Colonic mucosa (tissue), 4 donors: ENCODE measurements around the gene MRO. TPM values are rescaled to one million over a fixed set of nuclear protein-coding genes. Genes with fewer than 3 reads are reported as not detected.
"Not testable (repeated sequence)": the region's sequence is repeated elsewhere in the genome, so short reads cannot be mapped to it uniquely, and the experiment has no call there.

Source experiments
- DNase-seq: peaks from one replicate; pipeline ENCODE4 v3.0.0-alpha.2; 2020
- H3K27ac ChIP-seq: fragments of 200-600 bp; one replicate; pipeline ENCODE4 v1.8.0; 2021
- H3K27me3 ChIP-seq: fragments of 200-600 bp; one replicate; pipeline ENCODE4 v1.8.0; 2021
- H3K36me3 ChIP-seq: fragments of 200-600 bp; one replicate; pipeline ENCODE4 v1.8.0; 2021
- H3K4me1 ChIP-seq: fragments of 200-600 bp; one replicate; pipeline ENCODE4 v1.8.0; 2021; ENCODE audit warnings: mild to moderate bottlenecking
- H3K4me3 ChIP-seq: fragments of 200-600 bp; one replicate; pipeline ENCODE4 v1.8.0; 2021
- H3K9ac ChIP-seq, 2 donors: one replicate each; pipeline ENCODE4 v1.7.0; 2013; ENCODE audit warnings: control low read depth in 2 of 2, low read depth in 2 of 2, low read length in 2 of 2
- H3K9me3 ChIP-seq: fragments of 200-600 bp; one replicate; pipeline ENCODE4 v1.8.0; 2021
- intact Hi-C: fragments of 100-400 bp; cut with DNase I; formaldehyde crosslinking; loops from one replicate; pipeline ENCODE4 v1.14.1; 2022
- total RNA-seq, 2 donors: library from RNA; stranded (reverse); fragmentation: NEBNext Ultra II Directional in 1 of 2; extraction: Animal tissue kit (Norgen Biotek cat#: 25700) in 1 of 2; gene quantifications; one replicate each; pipeline ENCODE4 v1.2.1, GENCODE V29; 2021
- TF ChIP-seq, protein P1 (sequence below): fragments of 200-600 bp; IDR thresholded peaks from one replicate; pipeline ENCODE4 v1.8.0; 2022; ENCODE audit warnings: antibody characterized with exemption, mild to moderate bottlenecking
- donor health status: healthy.
- donor health status: DM: no; HTN: no; CAD: no.
- donor health status: DM: no; HTN: no; CAD: no.

Gene MRO
- total RNA-seq, 2 donors from 2014 or later: 0.05 to 0.21 TPM

DNA sequence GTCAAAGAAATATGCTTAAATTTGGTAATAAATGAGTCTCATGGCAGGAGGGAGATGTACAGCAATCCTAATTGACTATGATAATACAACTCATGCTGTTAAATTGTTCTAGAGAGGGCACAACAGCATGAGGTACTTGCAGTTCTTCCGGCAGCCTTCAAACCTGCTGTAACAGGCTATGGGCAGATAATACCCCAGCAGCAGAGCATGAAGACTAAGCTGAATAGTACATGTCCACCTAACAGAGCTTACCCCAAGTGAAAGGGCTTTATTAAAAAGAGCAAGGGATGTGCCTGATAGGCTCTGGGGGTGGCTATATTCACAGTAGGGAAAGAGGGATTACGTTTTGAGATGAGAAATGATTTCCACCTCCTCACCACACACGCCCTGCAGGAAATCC, 28.9 kb downstream of the MRO start:
- H3K4me3 ChIP-seq: no peak overlapping the region
- intact Hi-C loops: no loop called here
- H3K27me3 ChIP-seq: no peaks in the 10 kb centered on the region
- H3K9me3 ChIP-seq: no peaks in the 10 kb centered on the region
- H3K9ac ChIP-seq: peak overlapping the region in 1 of 2 donors; percentile 12
- H3K36me3 ChIP-seq: no peaks in the 10 kb centered on the region
- no peaks in the 10 kb centered on the region for H3K4me1 ChIP-seq
- H3K27ac ChIP-seq: no peak overlapping the region
- TF ChIP-seq, protein P1, sequence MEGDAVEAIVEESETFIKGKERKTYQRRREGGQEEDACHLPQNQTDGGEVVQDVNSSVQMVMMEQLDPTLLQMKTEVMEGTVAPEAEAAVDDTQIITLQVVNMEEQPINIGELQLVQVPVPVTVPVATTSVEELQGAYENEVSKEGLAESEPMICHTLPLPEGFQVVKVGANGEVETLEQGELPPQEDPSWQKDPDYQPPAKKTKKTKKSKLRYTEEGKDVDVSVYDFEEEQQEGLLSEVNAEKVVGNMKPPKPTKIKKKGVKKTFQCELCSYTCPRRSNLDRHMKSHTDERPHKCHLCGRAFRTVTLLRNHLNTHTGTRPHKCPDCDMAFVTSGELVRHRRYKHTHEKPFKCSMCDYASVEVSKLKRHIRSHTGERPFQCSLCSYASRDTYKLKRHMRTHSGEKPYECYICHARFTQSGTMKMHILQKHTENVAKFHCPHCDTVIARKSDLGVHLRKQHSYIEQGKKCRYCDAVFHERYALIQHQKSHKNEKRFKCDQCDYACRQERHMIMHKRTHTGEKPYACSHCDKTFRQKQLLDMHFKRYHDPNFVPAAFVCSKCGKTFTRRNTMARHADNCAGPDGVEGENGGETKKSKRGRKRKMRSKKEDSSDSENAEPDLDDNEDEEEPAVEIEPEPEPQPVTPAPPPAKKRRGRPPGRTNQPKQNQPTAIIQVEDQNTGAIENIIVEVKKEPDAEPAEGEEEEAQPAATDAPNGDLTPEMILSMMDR: no peak
- DNase-seq: no peak

DNA sequence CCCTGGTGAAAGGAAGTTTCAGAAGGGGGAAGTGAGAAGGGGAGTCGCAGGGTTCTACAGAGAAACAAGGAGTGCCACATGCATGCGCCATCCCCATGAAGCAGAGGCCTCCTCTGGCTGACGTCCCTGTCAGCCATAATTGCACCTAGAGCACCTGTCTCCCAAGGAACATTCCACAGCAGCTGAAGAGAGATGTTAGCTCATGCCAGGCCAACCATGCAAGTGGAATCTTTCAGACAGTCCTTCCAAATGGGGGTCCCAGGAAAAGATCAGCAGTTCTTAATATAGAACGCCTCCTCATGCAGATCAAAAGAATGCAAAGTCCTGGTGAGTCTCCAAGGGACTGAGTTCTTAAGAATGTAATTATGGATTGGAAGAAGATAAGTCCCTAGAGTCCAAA, 29.6 kb downstream of the MRO start:
- no peak overlapping the region for H3K9ac ChIP-seq
- H3K27me3 ChIP-seq: no peaks in the 10 kb centered on the region
- no peak for DNase-seq
- H3K4me1 ChIP-seq: no peaks in the 10 kb centered on the region
- no peaks in the 10 kb centered on the region for H3K36me3 ChIP-seq
- H3K4me3 ChIP-seq: no peak overlapping the region
- no peaks in the 10 kb centered on the region for H3K9me3 ChIP-seq
- TF ChIP-seq, protein P1: no peak
- no peak overlapping the region for H3K27ac ChIP-seq
- intact Hi-C loops: no loop called here

DNA sequence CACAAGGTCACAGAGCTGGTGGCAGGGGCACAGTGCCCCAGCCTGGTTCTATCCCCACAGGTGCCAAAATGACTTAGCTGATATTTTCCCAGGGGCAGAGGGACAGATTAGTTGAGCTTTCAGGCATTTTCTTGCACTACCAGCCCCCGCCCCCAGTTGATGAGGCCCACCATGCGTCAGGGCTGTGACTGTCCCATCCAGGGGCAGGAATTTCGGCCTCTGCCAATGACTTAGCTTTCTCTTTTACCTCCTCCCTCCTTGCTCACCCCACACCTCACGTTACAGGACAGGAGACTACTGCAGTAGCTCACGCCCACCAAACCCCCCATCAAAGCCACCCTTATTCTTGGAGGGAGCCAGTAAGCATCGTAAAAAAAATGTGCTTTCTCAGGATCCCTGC, 31.5 kb downstream of the MRO start:
- H3K27ac ChIP-seq: no peak overlapping the region

DNA sequence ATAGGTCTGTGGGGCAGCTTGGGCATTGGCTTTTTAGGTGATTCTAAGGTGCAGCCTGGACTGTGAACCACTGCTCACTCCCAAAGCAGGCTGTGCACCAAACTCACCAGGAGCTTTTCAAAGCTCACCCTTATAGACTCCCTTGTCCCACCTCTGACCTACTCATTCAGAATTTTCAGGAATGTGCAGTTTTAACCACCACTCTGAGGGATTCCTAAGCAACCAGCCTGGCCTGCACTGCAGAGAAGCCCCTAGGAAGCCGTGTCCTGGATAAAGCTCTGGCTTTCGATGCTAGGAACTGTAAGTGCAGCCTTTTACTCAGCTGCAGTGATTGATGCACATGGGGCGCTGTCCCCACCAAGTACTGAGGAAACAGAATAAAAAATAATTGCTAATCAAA, 33.0 kb downstream of the MRO start:
- H3K36me3 ChIP-seq: no peaks in the 10 kb centered on the region
- intact Hi-C loops: loop anchor here (10.0 kb wide), 2 partner anchors 122 to 282 kb away; no protein-coding TSS in a partner anchor
- no peaks in the 10 kb centered on the region for H3K4me1 ChIP-seq
- H3K27me3 ChIP-seq: no peaks in the 10 kb centered on the region
- no peak overlapping the region for H3K27ac ChIP-seq
- H3K4me3 ChIP-seq: no peak overlapping the region
- H3K9ac ChIP-seq: no peak overlapping the region
- TF ChIP-seq, protein P1: no peak
- H3K9me3 ChIP-seq: no peaks in the 10 kb centered on the region
- no peak for DNase-seq

More for the DNA sequence above, 31.5 kb downstream of the MRO start:
- Histone ChIP-seq H3K36me3 (no peaks in the 10 kb centered on the region), H3K4me1 (no peaks in the 10 kb centered on the region), H3K27me3 (no peaks in the 10 kb centered on the region), H3K4me3 (no peak overlapping the region), H3K9me3 (no peaks in the 10 kb centered on the region), H3K9ac (no peak overlapping the region)
- TF ChIP-seq, protein P1: no peak
- DNase-seq: no peak
- intact Hi-C loops: loop anchor here (10.0 kb wide), 2 partner anchors 123 to 283 kb away; no protein-coding TSS in a partner anchor

DNA sequence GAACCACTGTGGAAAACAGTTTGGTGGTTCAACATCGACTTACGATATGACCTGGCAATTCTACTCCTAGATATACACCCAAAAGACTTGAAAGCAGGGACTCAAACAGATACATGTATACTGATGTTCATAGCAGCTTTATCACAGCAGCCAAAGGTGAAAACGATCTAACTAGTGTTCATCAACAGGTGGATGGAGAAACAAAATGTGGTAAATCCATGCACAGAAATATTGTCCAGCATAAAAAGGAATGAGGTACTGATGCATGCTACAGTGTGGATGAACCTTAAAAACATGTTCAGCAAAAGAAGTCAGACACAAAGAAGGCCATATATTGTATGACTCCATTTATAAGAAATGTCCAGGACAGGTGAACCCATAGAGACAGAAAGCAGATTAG, 36.3 kb downstream of the MRO start:
- H3K27ac ChIP-seq: no peak overlapping the region
- H3K27me3 ChIP-seq: no peaks in the 10 kb centered on the region
- no peak overlapping the region for H3K4me3 ChIP-seq
- intact Hi-C loops: loop anchor here (10.0 kb wide), 2 partner anchors 119 to 279 kb away; no protein-coding TSS in a partner anchor
- no peak overlapping the region for H3K9ac ChIP-seq
- no peak for DNase-seq
- H3K9me3 ChIP-seq: no peaks in the 10 kb centered on the region
- TF ChIP-seq, protein P1: no peak
- H3K36me3 ChIP-seq: no peaks in the 10 kb centered on the region
- no peaks in the 10 kb centered on the region for H3K4me1 ChIP-seq

DNA sequence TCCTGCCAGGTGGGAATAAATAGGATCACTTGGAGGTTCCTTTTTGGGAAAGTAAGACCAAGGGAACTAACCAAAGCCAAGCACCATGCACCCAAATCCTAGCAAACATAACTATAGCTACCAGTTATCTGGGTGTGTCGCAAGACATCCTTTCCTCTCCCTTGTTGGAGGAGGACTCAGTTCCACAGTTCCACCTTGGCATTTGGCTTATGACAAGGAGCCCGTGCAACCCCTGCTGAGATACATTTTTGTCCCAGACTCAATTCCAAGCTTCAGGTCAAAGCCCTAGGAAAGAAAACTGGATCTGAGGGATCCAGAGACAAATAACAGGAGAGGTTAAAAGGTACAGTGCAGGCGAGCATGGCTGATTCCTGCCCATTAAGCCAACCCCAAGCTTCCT, 40.8 kb downstream of the MRO start:
- intact Hi-C loops, H3K4me3 ChIP-seq, DNase-seq, H3K9me3 ChIP-seq, H3K27me3 ChIP-seq, H3K9ac ChIP-seq, H3K4me1 ChIP-seq, H3K27ac ChIP-seq, H3K36me3 ChIP-seq: not testable (repeated sequence)
